ENCODE measurements around the gene TRMT2A. TPM values are rescaled to one million over a fixed set of nuclear protein-coding genes. Genes with fewer than 3 reads are reported as not detected.
"Not testable (repeated sequence)": the region's sequence is repeated elsewhere in the genome, so short reads cannot be mapped to it uniquely, and the experiment has no call there.

TRMT2A gene
- total and polyA plus RNA-seq, 2 of the 8 experiments (the other 6 are each of a cell fraction or from before 2014, with no cell fraction given) = 44.9 to 50.3 TPM

DNA sequence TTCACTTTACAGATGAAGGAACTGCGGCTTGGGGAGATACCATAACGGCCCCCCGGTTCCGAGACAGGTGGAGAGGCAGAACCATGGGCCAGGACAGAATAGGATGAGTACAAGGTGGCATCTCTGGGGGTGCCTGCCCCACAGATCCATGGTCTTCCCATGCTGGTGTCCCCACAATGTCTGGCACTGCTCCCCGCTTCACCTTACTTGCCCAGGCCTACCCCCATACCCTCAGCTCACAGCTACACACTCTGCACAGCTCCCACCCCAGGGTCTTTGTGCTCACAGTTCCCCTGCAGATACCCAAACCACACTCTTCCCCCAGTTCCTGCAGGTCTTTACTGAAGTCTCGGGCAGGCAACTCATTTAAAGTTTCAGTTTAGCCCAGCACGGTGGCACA, 48.4 kb downstream of the TRMT2A start (continued):
- TF ChIP-seq SUZ12 (IDR thresholded peaks at IDR 0.05; ENCODE audit: low read length) (no peak), TEAD4 (IDR thresholded peaks at IDR 0.05; ENCODE audit: low read depth, low read length) (no peak), PHF8 (conservative IDR thresholded peaks at IDR 0.05; ENCODE audit: low read depth, low read length) (no peak), ZNF274 (IDR thresholded peaks at IDR 0.05; ENCODE audit: borderline replicate concordance, extremely low read depth, low read length) (no peak)

DNA sequence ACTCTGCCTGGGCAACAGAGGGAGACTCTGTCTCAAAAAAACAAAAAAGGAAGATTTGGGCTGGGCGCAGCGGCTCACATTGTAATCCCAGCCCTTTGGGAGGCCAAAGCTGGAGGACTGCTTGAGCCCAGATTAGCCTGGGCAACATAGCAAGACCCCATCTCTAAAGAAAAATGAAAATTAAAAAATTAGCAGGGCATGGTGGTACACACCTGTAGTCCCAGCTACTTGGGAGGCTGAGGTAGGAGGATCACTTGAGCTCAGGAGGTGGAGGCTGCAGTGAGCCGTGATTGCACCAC, 49.7 kb downstream of the TRMT2A start:
- not testable (repeated sequence) for H2BK15ac ChIP-seq (ENCODE audit: low read length); H4K91ac ChIP-seq (replicated peaks; ENCODE audit: insufficient read length, low read length); H3K79me2 ChIP-seq (ENCODE audit: control insufficient read depth in 1 of 2, insufficient read depth in 2 of 2, low read length in 2 of 2); H3K27me3 ChIP-seq (replicated peaks in 1 of 4; ENCODE audit: control insufficient read depth in 3 of 4, extremely low read depth in 1 of 4, insufficient read depth in 3 of 4, low read length in 3 of 4); H4K20me1 ChIP-seq (replicated peaks in 1 of 2; ENCODE audit: control insufficient read depth in 1 of 2, insufficient read depth in 2 of 2, low read length in 2 of 2); H3K27ac ChIP-seq (ENCODE audit: low read depth, low read length); H3K36me3 ChIP-seq (ENCODE audit: control insufficient read depth in 2 of 4, insufficient read depth in 4 of 4, low read length in 3 of 4); H3K9me3 ChIP-seq (ENCODE audit: insufficient read depth in 2 of 2, low read depth in 1 of 2, low read length in 1 of 2); H3K23ac ChIP-seq (ENCODE audit: insufficient read length); H4K8ac ChIP-seq (ENCODE audit: extremely low read depth, insufficient read depth, low read length); H3K4me2 ChIP-seq (ENCODE audit: insufficient read depth in 1 of 2, low read depth in 2 of 2, low read length in 2 of 2); H3K18ac ChIP-seq (ENCODE audit: extremely low read depth, low read length); H3K4ac ChIP-seq (replicated peaks; ENCODE audit: insufficient read length, low read depth, low read length); FAIRE-seq; H3K79me1 ChIP-seq (ENCODE audit: low read depth, low read length); H2BK20ac ChIP-seq (ENCODE audit: low read length); H3K4me1 ChIP-seq (replicated peaks in 1 of 4; ENCODE audit: control insufficient read depth in 3 of 4, insufficient read depth in 4 of 4, low read length in 3 of 4); DNase-seq (ENCODE audit: low read depth in 1 of 2, low spot score in 2 of 2); H2AFZ ChIP-seq (ENCODE audit: low read length); H3K9ac ChIP-seq (replicated peaks in 1 of 4; ENCODE audit: extremely low read depth in 1 of 4, low read depth in 3 of 4, low read length in 3 of 4); H2BK120ac ChIP-seq (replicated peaks; ENCODE audit: low read depth, low read length); H3K23me2 ChIP-seq (ENCODE audit: low read depth, low read length); H2BK12ac ChIP-seq (ENCODE audit: low read depth, low read length); H3K4me3 ChIP-seq (ENCODE audit: extremely low read depth in 1 of 4, insufficient read depth in 2 of 4, low read depth in 3 of 4, low read length in 4 of 4); H2AK5ac ChIP-seq (ENCODE audit: low read depth, low read length); H3K14ac ChIP-seq (ENCODE audit: insufficient read length); H3K56ac ChIP-seq (replicated peaks; ENCODE audit: insufficient read length, low read depth, low read length); H2BK5ac ChIP-seq (ENCODE audit: low read depth, low read length); H4K5ac ChIP-seq (ENCODE audit: insufficient read length, low read depth, low read length)
- CTCF ChIA-PET (ENCODE audit: partially characterized antibody) = interaction anchor here (0.6 to 1.3 kb wide), 4 partner anchors 8 to 75 kb away, joined by 3 to 4 read pairs (median 4); no protein-coding TSS in a partner anchor
- POLR2A ChIA-PET (ENCODE audit: partially characterized antibody) = interaction anchor here (1.0 kb wide), 1 partner anchor 14 kb away, joined by 4 read pairs; no protein-coding TSS in a partner anchor
- WGBS, 2 experiments (ENCODE audit: extremely low coverage in 1 of 2, insufficient coverage in 1 of 2, insufficient read length in 1 of 2, insufficient replicate concordance in 2 of 2, low coverage in 1 of 2, low lambda C conversion rate in 2 of 2, missing lambda C conversion rate in 1 of 2) = 100% methylated on average over 2 of the region's 3 CpGs; no CpG with 5 or more reads in 1 of the 2 experiments
